Naive B cell (primary cell): Measurements from ENCODE around the gene STK39. TPM values are rescaled to one million over a fixed set of nuclear protein-coding genes. Genes with fewer than 3 reads are reported as not detected.
"Not testable (repeated sequence)": the region's sequence is repeated elsewhere in the genome, so short reads cannot be mapped to it uniquely, and the experiment has no call there.

Experiments
- ATAC-seq, 2 donors: fragments of 150-1000 bp; cut with Tn5 transposase; 2 replicates each; pipeline ENCODE4 v1.10.0; 2021; ENCODE audit warnings: low read depth in 2 of 2, mild to moderate bottlenecking in 2 of 2, moderate library complexity in 2 of 2
- DNase-seq: peaks from one replicate; pipeline ENCODE4 v3.0.0; 2022
- H3K27ac Mint-ChIP-seq, 6 donors: one replicate each; pipeline ENCODE4 v1.8.0; 2020 to 2022; ENCODE audit warnings: mild to moderate bottlenecking in 6 of 6, mixed read lengths in 6 of 6, moderate library complexity in 5 of 6, inconsistent platforms in 2 of 6
- H3K27me3 Mint-ChIP-seq, 3 donors: one replicate each; pipeline ENCODE4 v1.8.0; 2021 to 2022; ENCODE audit warnings: mixed read lengths in 3 of 3, mild to moderate bottlenecking in 1 of 3
- H3K36me3 Mint-ChIP-seq, 2 donors: one replicate each; pipeline ENCODE4 v1.8.0; 2020 to 2022; ENCODE audit warnings: mixed read lengths in 2 of 2, inconsistent platforms in 1 of 2, mild to moderate bottlenecking in 1 of 2
- H3K4me1 Mint-ChIP-seq, 3 donors: one replicate each; pipeline ENCODE4 v1.8.0; 2020 to 2022; ENCODE audit warnings: mixed read lengths in 3 of 3, inconsistent platforms in 1 of 3, mild to moderate bottlenecking in 1 of 3, moderate library complexity in 1 of 3
- H3K4me3 Mint-ChIP-seq, 8 donors: one replicate each; pipeline ENCODE4 v1.8.0; 2020 to 2022; ENCODE audit warnings: mild to moderate bottlenecking in 8 of 8, mixed read lengths in 8 of 8, moderate library complexity in 8 of 8, inconsistent platforms in 2 of 8
- H3K9me3 Mint-ChIP-seq, 7 donors: one replicate each; pipeline ENCODE4 v1.8.0; 2020 to 2022; ENCODE audit warnings: mixed read lengths in 7 of 7, mild to moderate bottlenecking in 5 of 7, inconsistent platforms in 2 of 7, moderate library complexity in 1 of 7
- polyA plus RNA-seq, 6 donors: library from polyadenylated mRNA; unstranded; fragments of 300-500 nt; fragmentation: Illumina TruSeq; gene quantifications; one replicate each; pipeline ENCODE4 v1.2.3, GENCODE V29; 2021; ENCODE audit warnings: low read depth in 6 of 6

Gene STK39
- polyA plus RNA-seq, 6 donors from 2014 or later = 1.3 to 2.9 (median 1.5) TPM

GRCh38 chr2:168114040-168114439 is 133.4 kb downstream of the STK39 start:
- Mint-ChIP-seq H3K27me3 (no peaks in the 10 kb centered on the region), H3K4me1 (no peaks in the 10 kb centered on the region), H3K4me3 (no peak overlapping the region), H3K27ac (peak overlapping the region in 1 of 6 donors; percentile 4), H3K9me3 (no peaks in the 10 kb centered on the region), H3K36me3 (no peaks in the 10 kb centered on the region)
- DNase-seq (no peak), ATAC-seq (no peak)

DNA sequence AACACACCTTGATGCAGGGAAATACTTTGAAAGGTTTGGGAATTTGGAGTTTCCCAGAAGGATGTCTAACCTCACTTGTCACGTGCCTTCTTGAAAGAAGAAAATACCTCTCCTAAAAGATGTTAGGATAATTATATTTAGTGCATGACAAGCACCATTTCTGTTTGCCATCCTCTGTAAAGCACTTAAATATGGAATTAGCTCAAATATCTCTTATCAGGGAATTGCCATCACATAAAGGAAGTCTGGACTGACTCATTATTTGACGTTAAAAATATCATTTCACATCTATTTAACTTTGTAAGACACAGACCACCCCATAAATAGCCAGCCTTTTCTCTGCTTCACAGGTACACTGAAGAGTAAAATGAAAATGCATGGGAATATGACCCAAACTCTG is 140.1 kb downstream of the STK39 start:
- ATAC-seq = no peak
- H3K27ac Mint-ChIP-seq = no peak overlapping the region
- peaks cover 7 to 10% of the 10 kb centered on the region in 2 donors for H3K36me3 Mint-ChIP-seq
- no peaks in the 10 kb centered on the region for H3K27me3 Mint-ChIP-seq
- peaks cover 0 to 5% (median 0%) of the 10 kb centered on the region in 7 donors for H3K9me3 Mint-ChIP-seq
- H3K4me3 Mint-ChIP-seq = no peak overlapping the region
- H3K4me1 Mint-ChIP-seq = no peaks in the 10 kb centered on the region
- no peak for DNase-seq

DNA sequence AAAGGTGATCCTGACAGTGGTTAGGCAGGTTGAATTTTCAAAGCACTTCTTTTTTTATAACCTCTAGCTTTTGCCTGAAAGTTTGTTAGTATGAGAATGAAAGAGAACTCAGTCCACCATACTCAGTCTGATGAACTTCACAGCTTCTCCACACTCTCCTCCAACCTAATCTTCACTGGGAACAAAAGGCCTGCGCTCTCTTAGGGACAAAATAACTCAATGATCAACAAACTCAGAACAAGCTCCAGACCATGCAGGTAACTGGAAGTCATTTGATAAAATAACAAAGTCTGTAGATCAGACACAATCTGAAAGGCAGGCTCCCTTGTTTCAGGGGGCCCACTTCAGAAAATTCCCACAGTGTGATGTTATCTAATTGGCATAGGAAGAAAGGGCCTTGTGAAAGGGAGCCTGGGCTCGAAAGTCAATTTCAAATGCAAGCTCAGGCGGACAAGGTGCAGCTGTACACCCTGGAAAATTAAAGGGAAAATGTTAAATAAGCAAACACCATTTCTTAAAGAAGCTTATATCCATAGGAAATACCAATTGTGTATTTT is 142.2 kb downstream of the STK39 start:
- peaks cover 0 to 8% (median 0%) of the 10 kb centered on the region in 7 donors for H3K9me3 Mint-ChIP-seq
- DNase-seq = no peak

DNA sequence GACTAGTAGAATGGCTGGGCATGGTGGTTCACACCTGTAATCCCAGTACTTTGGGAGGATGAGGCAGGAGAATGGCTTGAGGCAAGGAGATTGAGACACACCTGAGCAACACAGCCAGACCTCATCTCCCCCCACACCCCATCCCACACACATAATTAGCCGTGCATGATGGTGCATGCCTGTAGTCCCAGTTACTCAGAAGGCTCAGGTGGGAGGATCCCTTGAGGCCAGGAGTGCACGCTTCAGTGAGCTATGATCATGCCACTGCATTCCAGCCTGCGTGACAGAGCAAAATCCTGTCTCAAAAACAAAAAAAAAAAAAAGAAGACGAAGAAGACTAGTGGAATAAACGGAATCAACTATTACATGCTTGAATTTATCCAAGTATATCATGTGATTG is 150.0 kb downstream of the STK39 start:
- H3K36me3 Mint-ChIP-seq = no peaks in the 10 kb centered on the region
- H3K27ac Mint-ChIP-seq = no peak overlapping the region
- no peak overlapping the region for H3K4me3 Mint-ChIP-seq
- ATAC-seq (no peak), DNase-seq (no peak)
- peaks cover 0 to 8% (median 0%) of the 10 kb centered on the region in 3 donors for H3K4me1 Mint-ChIP-seq
- H3K27me3 Mint-ChIP-seq = no peaks in the 10 kb centered on the region
- peaks cover 0 to 3% (median 0%) of the 10 kb centered on the region in 7 donors for H3K9me3 Mint-ChIP-seq

More for the DNA sequence above, 142.2 kb downstream of the STK39 start:
- H3K4me3 Mint-ChIP-seq = no peak overlapping the region
- no peaks in the 10 kb centered on the region for H3K4me1 Mint-ChIP-seq
- no peaks in the 10 kb centered on the region for H3K27me3 Mint-ChIP-seq
- no peak for ATAC-seq
- H3K36me3 Mint-ChIP-seq = peaks cover 7 to 10% of the 10 kb centered on the region in 2 donors
- peak overlapping the region in 1 of 6 donors; percentile 19 for H3K27ac Mint-ChIP-seq

DNA sequence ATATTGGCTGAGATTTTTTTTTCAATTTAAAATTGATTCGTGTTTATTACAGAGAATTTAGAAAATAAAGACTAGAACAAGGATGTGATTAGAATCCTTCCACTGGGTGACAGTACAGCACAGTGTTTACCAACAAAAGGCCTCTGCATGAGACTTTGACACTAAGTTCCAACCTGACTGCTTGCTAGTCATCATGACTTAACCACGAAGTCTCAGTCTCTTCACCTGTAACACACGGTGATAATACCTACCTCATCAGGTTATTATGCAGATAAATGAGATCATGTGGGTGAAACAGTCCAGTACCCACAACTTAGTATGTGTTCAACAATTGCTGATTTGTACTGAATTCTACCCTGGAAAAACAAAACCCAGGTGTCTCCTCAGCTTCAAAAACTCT is 151.2 kb downstream of the STK39 start:
- peaks cover 0 to 2% (median 0%) of the 10 kb centered on the region in 7 donors for H3K9me3 Mint-ChIP-seq
- no peak overlapping the region for H3K4me3 Mint-ChIP-seq
- DNase-seq (no peak), ATAC-seq (no peak)
- no peaks in the 10 kb centered on the region for H3K36me3 Mint-ChIP-seq
- H3K27me3 Mint-ChIP-seq = no peaks in the 10 kb centered on the region
- H3K27ac Mint-ChIP-seq = no peak overlapping the region
- peaks cover 0 to 9% (median 2%) of the 10 kb centered on the region in 3 donors for H3K4me1 Mint-ChIP-seq

DNA sequence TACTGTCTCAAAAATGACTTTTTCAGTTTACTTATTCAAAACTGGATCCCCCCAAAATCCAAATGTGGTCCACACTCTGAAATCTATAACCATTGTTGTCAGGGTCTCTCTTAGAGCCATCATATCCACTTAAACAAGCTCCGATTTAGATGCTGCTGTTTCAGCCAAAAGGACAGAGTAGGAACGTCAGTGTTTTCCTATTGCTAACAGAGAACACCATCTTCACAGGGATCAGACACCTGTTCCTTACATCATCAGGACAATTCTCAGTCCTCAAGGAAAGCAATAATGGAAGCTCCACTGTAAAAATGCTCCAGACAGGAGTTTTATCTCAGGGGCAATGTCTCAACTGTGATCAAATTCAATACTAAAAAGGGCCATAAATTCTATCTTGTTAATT is 155.4 kb downstream of the STK39 start:
- DNase-seq (no peak), ATAC-seq (no peak)
- Mint-ChIP-seq H3K27me3 (no peaks in the 10 kb centered on the region), H3K9me3 (no peaks in the 10 kb centered on the region), H3K4me1 (peaks cover 13 to 29% (median 16%) of the 10 kb centered on the region in 3 donors), H3K4me3 (no peak overlapping the region), H3K36me3 (peaks cover 0 to 3% of the 10 kb centered on the region in 2 donors), H3K27ac (no peak overlapping the region)

- Mint-ChIP-seq H3K4me1 (peaks cover 13 to 29% (median 16%) of the 10 kb centered on the region in 3 donors), H3K36me3 (peaks cover 0 to 3% of the 10 kb centered on the region in 2 donors), H3K4me3 (peak overlapping the region in 1 of 8 donors; percentile 42), H3K9me3 (no peaks in the 10 kb centered on the region), H3K27me3 (no peaks in the 10 kb centered on the region), H3K27ac (peak overlapping the region in 4 of 6 donors; percentile 31 to 68 (median 50))
- DNase-seq = no peak
- ATAC-seq = peak in 1 of 2 donors; percentile 42
Observed at GRCh38 chr2:168090366-168091135, 156.8 kb downstream of the STK39 start.

DNA sequence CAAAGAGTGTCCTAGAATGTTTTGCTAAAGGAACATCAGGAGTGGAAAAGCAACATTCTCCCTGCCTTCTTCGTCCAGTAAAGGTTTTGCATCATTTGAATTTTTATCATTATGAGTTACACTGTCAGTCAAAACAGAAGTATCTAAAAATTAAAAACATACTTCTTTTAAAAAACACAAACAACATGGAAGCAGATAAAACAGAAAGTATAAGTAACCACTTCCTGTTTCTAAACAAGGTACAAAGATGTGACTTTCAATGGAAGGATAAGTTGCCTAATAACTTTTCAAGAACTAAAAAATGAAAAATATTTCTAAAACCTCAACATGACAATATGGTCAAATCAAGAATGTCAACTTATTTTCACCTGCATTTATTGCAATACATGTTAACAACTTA is 158.2 kb downstream of the STK39 start:
- DNase-seq (no peak), ATAC-seq (peak in 1 of 2 donors; percentile 37)
- Mint-ChIP-seq H3K27ac (peak overlapping the region in 5 of 6 donors; percentile 10 to 70 (median 41)), H3K9me3 (no peaks in the 10 kb centered on the region), H3K4me1 (peaks cover 13 to 29% (median 16%) of the 10 kb centered on the region in 3 donors), H3K36me3 (peaks cover 0 to 3% of the 10 kb centered on the region in 2 donors), H3K4me3 (peak overlapping the region in 2 of 8 donors; percentile 17 to 24), H3K27me3 (no peaks in the 10 kb centered on the region)

DNA sequence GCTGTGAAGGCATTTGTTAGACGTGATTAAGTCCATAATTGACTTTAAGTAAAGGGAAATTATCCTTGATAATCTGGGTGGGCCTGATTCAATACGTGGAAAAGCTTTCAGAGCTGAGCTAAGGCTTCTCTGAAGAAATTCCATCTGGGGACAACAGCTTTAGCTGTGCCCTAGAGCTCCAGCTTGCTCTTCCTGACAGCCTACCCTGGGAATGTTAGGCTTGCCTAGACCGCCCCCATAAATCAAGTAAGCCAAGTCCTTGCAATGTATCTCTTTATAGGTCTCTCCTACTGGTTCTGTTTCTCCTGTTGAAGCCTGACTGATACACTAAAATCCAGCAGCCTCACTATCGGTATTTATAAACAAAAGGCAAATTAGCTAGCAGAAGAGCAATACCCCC is 160.0 kb downstream of the STK39 start:
- peaks cover 0 to 5% (median 0%) of the 10 kb centered on the region in 7 donors for H3K9me3 Mint-ChIP-seq
- no peak overlapping the region for H3K4me3 Mint-ChIP-seq
- H3K36me3 Mint-ChIP-seq = peaks cover 3 to 7% of the 10 kb centered on the region in 2 donors
- ATAC-seq (no peak), DNase-seq (no peak)
- H3K27me3 Mint-ChIP-seq = no peaks in the 10 kb centered on the region
- H3K4me1 Mint-ChIP-seq = peaks cover 13 to 29% (median 16%) of the 10 kb centered on the region in 3 donors
- no peak overlapping the region for H3K27ac Mint-ChIP-seq

DNA sequence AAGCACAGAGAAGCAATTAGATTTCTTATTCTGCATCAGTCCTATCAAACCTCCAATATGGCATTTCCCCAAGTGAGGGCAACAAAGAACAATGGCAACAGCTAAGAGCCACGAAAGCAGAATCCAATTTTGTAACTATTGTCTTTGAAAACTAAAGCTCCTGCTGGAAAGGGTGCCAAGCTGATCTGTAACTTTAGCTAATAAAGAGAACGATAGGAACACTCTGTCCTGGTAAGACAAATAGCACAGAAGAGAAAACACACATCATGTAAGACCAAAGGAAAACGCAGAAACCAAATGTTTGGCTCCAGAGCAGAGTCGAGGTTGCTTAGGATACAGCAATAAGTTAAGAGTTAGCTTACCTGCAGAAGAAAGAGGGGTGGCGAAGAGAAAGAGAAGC is 160.5 kb downstream of the STK39 start:
- H3K27ac Mint-ChIP-seq = peak overlapping the region in 2 of 6 donors; percentile 12 to 39

DNA sequence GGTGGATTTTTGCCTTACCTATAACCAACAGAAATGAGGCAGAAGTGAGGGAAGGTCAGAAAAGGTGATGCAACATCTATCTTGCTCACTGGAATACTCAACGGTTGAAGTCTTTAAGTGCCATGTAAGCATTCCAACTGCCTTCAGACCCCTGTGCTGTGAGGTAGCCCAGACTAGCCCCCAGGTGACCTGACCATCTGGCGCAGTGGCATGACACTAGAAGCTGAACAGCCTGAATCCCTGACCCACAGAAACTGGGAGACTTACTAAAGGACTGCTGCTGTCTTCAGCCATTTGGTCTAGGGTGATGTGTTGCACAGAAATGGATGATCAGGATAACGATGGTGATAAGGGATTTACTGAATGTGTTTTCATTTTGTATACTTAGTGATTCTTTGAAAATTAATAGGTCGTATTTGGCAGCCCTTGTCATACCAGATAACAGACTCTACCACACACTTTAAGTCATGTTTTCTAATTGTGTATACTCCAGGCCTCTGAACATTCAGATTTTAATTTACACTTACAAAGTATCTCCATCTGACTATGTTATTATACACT is 161.5 kb downstream of the STK39 start:
- Mint-ChIP-seq H3K36me3 (peaks cover 3 to 15% of the 10 kb centered on the region in 2 donors), H3K27me3 (no peaks in the 10 kb centered on the region), H3K4me1 (peaks cover 12 to 25% (median 16%) of the 10 kb centered on the region in 3 donors), H3K9me3 (peaks cover 0 to 12% (median 0%) of the 10 kb centered on the region in 7 donors), H3K27ac (no peak overlapping the region), H3K4me3 (no peak overlapping the region)
- ATAC-seq (no peak), DNase-seq (no peak)

More for the DNA sequence above, 160.5 kb downstream of the STK39 start:
- H3K9me3 Mint-ChIP-seq = peaks cover 0 to 11% (median 0%) of the 10 kb centered on the region in 7 donors
- H3K4me3 Mint-ChIP-seq = no peak overlapping the region
- H3K27me3 Mint-ChIP-seq = no peaks in the 10 kb centered on the region
- no peak for ATAC-seq
- DNase-seq = no peak
- H3K4me1 Mint-ChIP-seq = peaks cover 15 to 29% (median 16%) of the 10 kb centered on the region in 3 donors
- H3K36me3 Mint-ChIP-seq = peaks cover 3 to 12% of the 10 kb centered on the region in 2 donors

DNA sequence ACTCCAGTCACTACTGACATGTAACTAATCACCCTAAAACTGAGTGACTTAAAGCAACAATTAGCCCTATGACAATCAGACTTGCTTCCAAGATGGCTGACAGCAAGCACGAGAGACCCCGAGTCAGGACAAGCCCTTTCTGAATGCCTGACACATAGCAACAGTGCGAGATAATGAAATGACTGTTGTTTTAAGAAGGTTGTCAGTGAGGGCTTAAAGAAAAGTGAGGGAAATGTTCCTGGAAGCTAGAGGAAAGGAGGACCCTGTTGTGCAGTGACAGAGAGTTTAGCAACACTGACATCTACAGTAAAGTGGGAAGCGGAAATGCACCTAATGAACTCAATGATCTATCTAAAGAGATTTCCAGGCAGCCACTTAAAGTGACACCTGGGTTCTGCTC is 163.1 kb downstream of the STK39 start:
- peaks cover 3 to 15% of the 10 kb centered on the region in 2 donors for H3K36me3 Mint-ChIP-seq
- peaks cover 0 to 12% (median 0%) of the 10 kb centered on the region in 7 donors for H3K9me3 Mint-ChIP-seq

DNA sequence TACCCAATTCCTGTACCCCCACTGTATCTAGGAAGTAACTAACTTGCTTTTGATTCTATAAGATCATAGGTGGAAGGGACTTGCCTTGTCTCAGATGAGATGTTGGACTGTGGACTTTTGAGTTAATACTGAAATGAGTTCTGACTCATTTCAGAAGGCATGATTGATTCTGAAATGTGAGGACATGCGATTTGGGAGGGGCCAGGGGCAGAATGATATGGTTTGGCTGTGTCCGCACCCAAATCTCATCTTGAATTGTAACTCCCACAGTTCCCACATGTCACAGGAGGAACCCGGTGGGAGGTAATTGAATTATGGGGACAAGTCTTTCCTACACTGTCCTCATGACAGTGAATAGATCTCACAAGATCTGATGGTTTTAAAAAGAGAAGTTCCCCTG is 165.9 kb downstream of the STK39 start:
- not testable (repeated sequence) for DNase-seq, ATAC-seq, H3K27ac Mint-ChIP-seq, H3K27me3 Mint-ChIP-seq, H3K4me1 Mint-ChIP-seq, H3K4me3 Mint-ChIP-seq
- Mint-ChIP-seq H3K9me3 (peaks cover 0 to 12% (median 0%) of the 10 kb centered on the region in 7 donors), H3K36me3 (peaks cover 0 to 15% of the 10 kb centered on the region in 2 donors)

More for the DNA sequence above, 163.1 kb downstream of the STK39 start:
- ATAC-seq (no peak), DNase-seq (no peak)
- peaks cover 6 to 10% (median 8%) of the 10 kb centered on the region in 3 donors for H3K4me1 Mint-ChIP-seq
- H3K4me3 Mint-ChIP-seq = no peak overlapping the region
- H3K27ac Mint-ChIP-seq = peak overlapping the region in 1 of 6 donors; percentile 4
- H3K27me3 Mint-ChIP-seq = no peaks in the 10 kb centered on the region
